ENCODE measurements around the gene USP36.

DNA sequence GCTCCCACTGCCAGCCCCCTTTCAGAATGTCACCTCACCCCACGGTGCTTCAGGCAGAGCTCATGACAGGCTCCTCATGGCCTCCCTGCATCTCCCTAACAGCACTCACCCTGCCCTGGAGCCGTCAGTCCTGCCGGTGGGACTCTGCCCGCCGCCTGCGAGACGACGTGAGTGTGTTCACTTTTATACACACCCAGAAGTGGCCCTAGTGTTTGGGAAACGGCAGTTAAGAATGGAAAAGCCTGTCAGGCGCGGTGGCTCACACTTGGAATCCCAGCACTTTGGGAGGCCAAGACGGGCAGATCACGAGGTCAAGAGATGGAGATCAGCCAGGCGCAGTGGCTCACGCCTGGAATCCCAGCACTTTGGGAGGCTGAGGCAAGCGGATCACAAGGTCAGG lies 46.2 kb downstream of the USP36 start:
- TF ChIP-seq, protein P1, sequence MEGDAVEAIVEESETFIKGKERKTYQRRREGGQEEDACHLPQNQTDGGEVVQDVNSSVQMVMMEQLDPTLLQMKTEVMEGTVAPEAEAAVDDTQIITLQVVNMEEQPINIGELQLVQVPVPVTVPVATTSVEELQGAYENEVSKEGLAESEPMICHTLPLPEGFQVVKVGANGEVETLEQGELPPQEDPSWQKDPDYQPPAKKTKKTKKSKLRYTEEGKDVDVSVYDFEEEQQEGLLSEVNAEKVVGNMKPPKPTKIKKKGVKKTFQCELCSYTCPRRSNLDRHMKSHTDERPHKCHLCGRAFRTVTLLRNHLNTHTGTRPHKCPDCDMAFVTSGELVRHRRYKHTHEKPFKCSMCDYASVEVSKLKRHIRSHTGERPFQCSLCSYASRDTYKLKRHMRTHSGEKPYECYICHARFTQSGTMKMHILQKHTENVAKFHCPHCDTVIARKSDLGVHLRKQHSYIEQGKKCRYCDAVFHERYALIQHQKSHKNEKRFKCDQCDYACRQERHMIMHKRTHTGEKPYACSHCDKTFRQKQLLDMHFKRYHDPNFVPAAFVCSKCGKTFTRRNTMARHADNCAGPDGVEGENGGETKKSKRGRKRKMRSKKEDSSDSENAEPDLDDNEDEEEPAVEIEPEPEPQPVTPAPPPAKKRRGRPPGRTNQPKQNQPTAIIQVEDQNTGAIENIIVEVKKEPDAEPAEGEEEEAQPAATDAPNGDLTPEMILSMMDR (IDR thresholded peaks at IDR 0.05) = no peak
- TF ChIP-seq TCF7L2 (IDR thresholded peaks at IDR 0.05; ENCODE audit: low read depth, low read length) = no peak
- no peak for TF ChIP-seq POLR2AphosphoS5 (IDR thresholded peaks at IDR 0.05; ENCODE audit: low read depth, low read length)
- no peak for TF ChIP-seq SIN3A (IDR thresholded peaks at IDR 0.05; ENCODE audit: borderline replicate concordance, insufficient read depth, low read depth, low read length)
- TF ChIP-seq, protein P2, sequence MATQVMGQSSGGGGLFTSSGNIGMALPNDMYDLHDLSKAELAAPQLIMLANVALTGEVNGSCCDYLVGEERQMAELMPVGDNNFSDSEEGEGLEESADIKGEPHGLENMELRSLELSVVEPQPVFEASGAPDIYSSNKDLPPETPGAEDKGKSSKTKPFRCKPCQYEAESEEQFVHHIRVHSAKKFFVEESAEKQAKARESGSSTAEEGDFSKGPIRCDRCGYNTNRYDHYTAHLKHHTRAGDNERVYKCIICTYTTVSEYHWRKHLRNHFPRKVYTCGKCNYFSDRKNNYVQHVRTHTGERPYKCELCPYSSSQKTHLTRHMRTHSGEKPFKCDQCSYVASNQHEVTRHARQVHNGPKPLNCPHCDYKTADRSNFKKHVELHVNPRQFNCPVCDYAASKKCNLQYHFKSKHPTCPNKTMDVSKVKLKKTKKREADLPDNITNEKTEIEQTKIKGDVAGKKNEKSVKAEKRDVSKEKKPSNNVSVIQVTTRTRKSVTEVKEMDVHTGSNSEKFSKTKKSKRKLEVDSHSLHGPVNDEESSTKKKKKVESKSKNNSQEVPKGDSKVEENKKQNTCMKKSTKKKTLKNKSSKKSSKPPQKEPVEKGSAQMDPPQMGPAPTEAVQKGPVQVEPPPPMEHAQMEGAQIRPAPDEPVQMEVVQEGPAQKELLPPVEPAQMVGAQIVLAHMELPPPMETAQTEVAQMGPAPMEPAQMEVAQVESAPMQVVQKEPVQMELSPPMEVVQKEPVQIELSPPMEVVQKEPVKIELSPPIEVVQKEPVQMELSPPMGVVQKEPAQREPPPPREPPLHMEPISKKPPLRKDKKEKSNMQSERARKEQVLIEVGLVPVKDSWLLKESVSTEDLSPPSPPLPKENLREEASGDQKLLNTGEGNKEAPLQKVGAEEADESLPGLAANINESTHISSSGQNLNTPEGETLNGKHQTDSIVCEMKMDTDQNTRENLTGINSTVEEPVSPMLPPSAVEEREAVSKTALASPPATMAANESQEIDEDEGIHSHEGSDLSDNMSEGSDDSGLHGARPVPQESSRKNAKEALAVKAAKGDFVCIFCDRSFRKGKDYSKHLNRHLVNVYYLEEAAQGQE (IDR thresholded peaks at IDR 0.05; ENCODE audit: insufficient read depth in 1 of 2, low read depth in 2 of 2, low read length in 1 of 2) = no peak
